Esophagus muscularis mucosa (tissue), 4 donors: Measurements from ENCODE around the gene PRKD1. TPM values are rescaled to one million over a fixed set of nuclear protein-coding genes. Genes with fewer than 3 reads are reported as not detected.

Experiments
- DNase-seq: peaks from one replicate; pipeline ENCODE4 v3.0.0-alpha.2; 2017; ENCODE audit errors: extremely low spot score
- H3K27ac ChIP-seq, 4 donors: fragments of 200-600 bp; sonication (generic); replicated peaks in 1 of 4; 1 replicate in 3 of 4; 2 replicates in 1 of 4; pipeline ENCODE4 v1.5.1; 2016 to 2019; ENCODE audit warnings: mild to moderate bottlenecking in 1 of 4
- H3K27me3 ChIP-seq, 4 donors: fragments of 200-600 bp; sonication (generic); one replicate each; pipeline versions ENCODE4 v1.5.1 to v1.6.0; 2016 to 2019
- H3K36me3 ChIP-seq, 4 donors: fragments of 200-600 bp; sonication (generic); one replicate each; pipeline ENCODE4 v1.5.1; 2016 to 2019
- H3K4me1 ChIP-seq, 4 donors: fragments of 200-600 bp; sonication (generic); one replicate each; pipeline ENCODE4 v1.5.1; 2016 to 2019
- H3K4me3 ChIP-seq, 4 donors: fragments of 200-600 bp; sonication (generic); 1 replicate in 2 of 4; 2 replicates in 2 of 4; pipeline ENCODE4 v1.5.1; 2016 to 2019; ENCODE audit warnings: mild to moderate bottlenecking in 4 of 4, moderate library complexity in 1 of 4
- H3K9me3 ChIP-seq, 4 donors: fragments of 200-600 bp; sonication (generic); 1 replicate in 3 of 4; 2 replicates in 1 of 4; pipeline ENCODE4 v1.5.1; 2016 to 2019
- CTCF ChIP-seq, 3 experiments: fragments of 200-600 bp in 2 of 3; fragments of 450-650 bp in 1 of 3; sonication (generic) in 2 of 3; IDR thresholded peaks; one replicate each; pipeline ENCODE4 v1.5.1; 2017 to 2019; ENCODE audit warnings: antibody characterized with exemption in 3 of 3, mild to moderate bottlenecking in 2 of 3, moderate library complexity in 1 of 3
- EP300 ChIP-seq: sonication (generic); formaldehyde crosslinking; IDR thresholded peaks from one replicate; pipeline ENCODE4 v1.6.1; 2017; ENCODE audit warnings: antibody characterized with exemption
- POLR2A ChIP-seq: fragments of 450-650 bp; IDR thresholded peaks from one replicate; pipeline ENCODE4 v1.6.1; 2017; ENCODE audit warnings: antibody characterized with exemption, moderate library complexity, mild to moderate bottlenecking, low read depth
- POLR2AphosphoS5 ChIP-seq, 2 donors: sonication (generic); formaldehyde crosslinking; IDR thresholded peaks; one replicate each; pipeline ENCODE4 v1.6.1; 2017; ENCODE audit warnings: antibody characterized with exemption in 2 of 2
- WGBS: methylation state at CpG from one replicate; pipeline ENCODE4 v1.1.5; 2018; 5-methylcytosine and 5-hydroxymethylcytosine counted together
- intact Hi-C: fragments of 100-400 bp; cut with DNase I; formaldehyde crosslinking; loops from one replicate; pipeline ENCODE4 v1.15.1; 2023
- total RNA-seq, 4 donors: library from RNA; depleted of rRNA; stranded (reverse); fragments of >200 nt; gene quantifications; one replicate each; pipeline versions ENCODE4 v1.1.0 to v1.2.1, GENCODE V29; 2016

Gene PRKD1
- total RNA-seq, 4 donors from 2014 or later = 10.4 to 18.7 (median 14.0) TPM

GRCh38 chr14:29906256-29906870 is 21.3 kb downstream of the PRKD1 start:
- DNase-seq = no peak
- Histone ChIP-seq H3K36me3 (no peaks in the 10 kb centered on the region), H3K9me3 (peaks cover 0 to 4% (median 0%) of the 10 kb centered on the region in 4 donors), H3K4me1 (peaks cover 5 to 18% (median 16%) of the 10 kb centered on the region in 4 donors), H3K27ac (peak overlapping the region in 1 of 4 donors; percentile 20), H3K27me3 (no peaks in the 10 kb centered on the region), H3K4me3 (no peak overlapping the region)
- intact Hi-C loops = no loop called here
- TF ChIP-seq EP300 (no peak), CTCF (IDR thresholded peaks at IDR 0.05) (no peak), POLR2A (no peak), POLR2AphosphoS5 (IDR thresholded peaks at IDR 0.05) (no peak)
- 80% methylated on average over 3 of the region's 3 CpGs for WGBS

GRCh38 chr14:29905543-29905942 is 22.1 kb downstream of the PRKD1 start:
- WGBS = 83% methylated on average over 7 of the region's 7 CpGs

GRCh38 chr14:29900609-29901350 is 26.9 kb downstream of the PRKD1 start:
- intact Hi-C loops = no loop called here
- Histone ChIP-seq H3K27ac (no peak overlapping the region), H3K9me3 (no peaks in the 10 kb centered on the region), H3K27me3 (no peaks in the 10 kb centered on the region), H3K36me3 (no peaks in the 10 kb centered on the region), H3K4me1 (no peaks in the 10 kb centered on the region), H3K4me3 (no peak overlapping the region)
- no peak for DNase-seq
- 91% methylated on average over 4 of the region's 4 CpGs for WGBS
- no peak for TF ChIP-seq POLR2AphosphoS5 (IDR thresholded peaks at IDR 0.05)
- no peak for TF ChIP-seq CTCF (IDR thresholded peaks at IDR 0.05)
- no peak for TF ChIP-seq EP300
- TF ChIP-seq POLR2A = no peak

More at GRCh38 chr14:29905543-29905942, 22.1 kb downstream of the PRKD1 start:
- Histone ChIP-seq H3K27ac (no peak overlapping the region), H3K36me3 (no peaks in the 10 kb centered on the region), H3K4me1 (peaks cover 5 to 18% (median 16%) of the 10 kb centered on the region in 4 donors), H3K9me3 (peaks cover 0 to 4% (median 0%) of the 10 kb centered on the region in 4 donors), H3K4me3 (no peak overlapping the region), H3K27me3 (no peaks in the 10 kb centered on the region)
- intact Hi-C loops = no loop called here
- DNase-seq = no peak
- TF ChIP-seq EP300 = no peak
- no peak for TF ChIP-seq POLR2AphosphoS5 (IDR thresholded peaks at IDR 0.05)
- no peak for TF ChIP-seq CTCF (IDR thresholded peaks at IDR 0.05)
- no peak for TF ChIP-seq POLR2A

- H3K27ac ChIP-seq = no peak overlapping the region
- no peak for DNase-seq
- H3K4me1 ChIP-seq = no peaks in the 10 kb centered on the region
- H3K36me3 ChIP-seq = no peaks in the 10 kb centered on the region
- no peak overlapping the region for H3K4me3 ChIP-seq
- intact Hi-C loops = no loop called here
- no peaks in the 10 kb centered on the region for H3K27me3 ChIP-seq
- H3K9me3 ChIP-seq = no peaks in the 10 kb centered on the region
- WGBS = 74% methylated on average over 2 of the region's 2 CpGs
- no peak for TF ChIP-seq CTCF (IDR thresholded peaks at IDR 0.05)
- no peak for TF ChIP-seq POLR2A
- TF ChIP-seq POLR2AphosphoS5 (IDR thresholded peaks at IDR 0.05) = no peak
- TF ChIP-seq EP300 = no peak
Observed at GRCh38 chr14:29898470-29898869, 29.2 kb downstream of the PRKD1 start.
